Ishikawa (cell line): ENCODE results near the gene PLK2.

Experiments
- CEBPB ChIP-seq: IDR thresholded peaks from 2 replicates; pipeline ENCODE4 v1.6.1; 2012
- CREB1 ChIP-seq: IDR thresholded peaks from 2 replicates; pipeline ENCODE4 v1.6.1; 2012; ENCODE audit warnings: low read depth
- EGR1 ChIP-seq: IDR thresholded peaks from 2 replicates; pipeline ENCODE4 v1.6.1; 2012
- EP300 ChIP-seq: IDR thresholded peaks from 2 replicates; pipeline ENCODE4 v1.6.1; 2012; ENCODE audit warnings: borderline replicate concordance
- FOXM1 ChIP-seq: IDR thresholded peaks from 2 replicates; pipeline ENCODE4 v1.6.1; 2012; ENCODE audit warnings: low read depth, borderline replicate concordance
- NFIC ChIP-seq: IDR thresholded peaks from 2 replicates; pipeline ENCODE4 v1.6.1; 2012
- RAD21 ChIP-seq: IDR thresholded peaks from 2 replicates; pipeline ENCODE4 v1.6.1; 2012; ENCODE audit warnings: low read depth
- REST ChIP-seq: IDR thresholded peaks from 2 replicates; pipeline ENCODE4 v1.6.1; 2012; ENCODE audit warnings: low read depth, mild to moderate bottlenecking
- TAF1 ChIP-seq: IDR thresholded peaks from 2 replicates; pipeline ENCODE4 v1.6.1; 2012; ENCODE audit warnings: low read depth, mild to moderate bottlenecking
- TCF12 ChIP-seq: IDR thresholded peaks from 2 replicates; pipeline ENCODE4 v1.6.1; 2012; ENCODE audit warnings: low read depth
- TEAD4 ChIP-seq: IDR thresholded peaks from 2 replicates; pipeline ENCODE4 v1.6.1; 2012
- YY1 ChIP-seq: IDR thresholded peaks from 2 replicates; pipeline ENCODE4 v1.6.1; 2012; ENCODE audit warnings: low read depth
- ZBTB7A ChIP-seq: IDR thresholded peaks from 2 replicates; pipeline ENCODE4 v1.6.1; 2012; ENCODE audit warnings: low read depth
- TF ChIP-seq, protein P1 (sequence below): IDR thresholded peaks from 2 replicates; pipeline ENCODE4 v1.6.1; 2012
- TF ChIP-seq, protein P2 (sequence below): IDR thresholded peaks from 2 replicates; pipeline ENCODE4 v1.6.1; 2012

PLK2 gene

GRCh38 chr5:58457050-58457449 lies 2.8 kb downstream of the PLK2 start:
- TF ChIP-seq, protein P1, sequence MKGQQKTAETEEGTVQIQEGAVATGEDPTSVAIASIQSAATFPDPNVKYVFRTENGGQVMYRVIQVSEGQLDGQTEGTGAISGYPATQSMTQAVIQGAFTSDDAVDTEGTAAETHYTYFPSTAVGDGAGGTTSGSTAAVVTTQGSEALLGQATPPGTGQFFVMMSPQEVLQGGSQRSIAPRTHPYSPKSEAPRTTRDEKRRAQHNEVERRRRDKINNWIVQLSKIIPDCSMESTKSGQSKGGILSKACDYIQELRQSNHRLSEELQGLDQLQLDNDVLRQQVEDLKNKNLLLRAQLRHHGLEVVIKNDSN, result no peak
- TF ChIP-seq TCF12, result no peak
- TF ChIP-seq EP300, result no peak
- TF ChIP-seq CREB1, result no peak
- TF ChIP-seq TEAD4, result no peak
- TF ChIP-seq RAD21, result no peak

- TF ChIP-seq, protein P1, result no peak
- TF ChIP-seq, protein P2, sequence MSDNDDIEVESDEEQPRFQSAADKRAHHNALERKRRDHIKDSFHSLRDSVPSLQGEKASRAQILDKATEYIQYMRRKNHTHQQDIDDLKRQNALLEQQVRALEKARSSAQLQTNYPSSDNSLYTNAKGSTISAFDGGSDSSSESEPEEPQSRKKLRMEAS, result no peak
- TF ChIP-seq NFIC, result no peak
- no peak for TF ChIP-seq EGR1
- TF ChIP-seq CREB1, result no peak
- TF ChIP-seq RAD21, result no peak
- no peak for TF ChIP-seq EP300
- TF ChIP-seq ZBTB7A, result no peak
- TF ChIP-seq TAF1, result no peak
- no peak for TF ChIP-seq CEBPB
- no peak for TF ChIP-seq TCF12
- TF ChIP-seq TEAD4, result no peak
These were observed 3.4 kb downstream of the PLK2 start for GRCh38 chr5:58456486-58456885.

DNA sequence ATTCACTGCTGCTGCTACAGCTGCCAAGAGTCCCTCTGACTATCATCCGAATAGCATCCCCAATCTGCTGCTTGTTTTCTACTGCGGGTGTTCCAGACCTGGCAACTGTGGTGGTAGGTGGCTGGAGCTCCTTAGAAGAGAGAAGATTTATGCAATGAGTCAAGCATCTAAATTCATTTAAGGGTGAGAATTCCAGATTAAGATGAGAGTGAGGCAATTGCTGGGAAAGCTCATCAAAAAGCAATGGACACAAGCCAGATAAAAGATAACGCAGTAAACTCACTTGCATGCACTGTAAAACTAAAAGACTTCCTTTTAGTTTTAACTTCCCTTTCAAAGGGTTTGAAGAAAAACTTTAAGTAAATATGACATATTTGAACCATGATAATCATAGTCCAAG lies 3.9 kb downstream of the PLK2 start:
- TF ChIP-seq YY1 (no peak), TCF12 (no peak), EP300 (no peak)

- no peak for TF ChIP-seq TEAD4
- TF ChIP-seq, protein P2, result no peak
These were observed 4.4 kb downstream of the PLK2 start for GRCh38 chr5:58455480-58455879.

- no peak for TF ChIP-seq EP300
- no peak for TF ChIP-seq TAF1
- no peak for TF ChIP-seq ZBTB7A
- no peak for TF ChIP-seq YY1
- TF ChIP-seq CEBPB, result no peak
- TF ChIP-seq NFIC, result no peak
- TF ChIP-seq TEAD4, result no peak
- no peak for TF ChIP-seq CREB1
- no peak for TF ChIP-seq FOXM1
- TF ChIP-seq TCF12, result no peak
- no peak for TF ChIP-seq EGR1
- no peak for TF ChIP-seq RAD21
- TF ChIP-seq, protein P2, result no peak
- TF ChIP-seq, protein P1, result no peak
- no peak for TF ChIP-seq REST
These were observed 4.8 kb downstream of the PLK2 start for GRCh38 chr5:58455066-58455465.

DNA sequence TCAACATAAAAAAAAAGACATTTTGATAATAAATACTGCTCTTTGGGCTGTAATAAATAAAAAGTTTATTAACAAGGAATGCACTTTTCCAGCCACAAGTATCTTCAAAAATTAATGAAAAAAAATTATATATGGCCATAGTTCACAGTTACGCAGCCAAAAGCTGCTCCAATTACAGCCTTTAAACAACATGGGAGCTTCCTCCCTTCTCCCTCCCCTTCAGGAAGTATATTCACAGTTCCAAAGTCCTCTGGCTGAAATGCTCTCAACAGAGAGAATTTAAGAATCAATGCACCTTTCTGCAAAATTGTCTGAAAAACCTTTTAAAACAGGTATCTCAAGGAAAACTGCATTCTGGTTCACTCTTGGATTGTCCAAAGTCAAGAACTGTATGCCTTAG lies 5.9 kb downstream of the PLK2 start:
- TF ChIP-seq ZBTB7A (no peak), TCF12 (no peak), TEAD4 (no peak), RAD21 (no peak), CEBPB (no peak)
- TF ChIP-seq, protein P1, result no peak

DNA sequence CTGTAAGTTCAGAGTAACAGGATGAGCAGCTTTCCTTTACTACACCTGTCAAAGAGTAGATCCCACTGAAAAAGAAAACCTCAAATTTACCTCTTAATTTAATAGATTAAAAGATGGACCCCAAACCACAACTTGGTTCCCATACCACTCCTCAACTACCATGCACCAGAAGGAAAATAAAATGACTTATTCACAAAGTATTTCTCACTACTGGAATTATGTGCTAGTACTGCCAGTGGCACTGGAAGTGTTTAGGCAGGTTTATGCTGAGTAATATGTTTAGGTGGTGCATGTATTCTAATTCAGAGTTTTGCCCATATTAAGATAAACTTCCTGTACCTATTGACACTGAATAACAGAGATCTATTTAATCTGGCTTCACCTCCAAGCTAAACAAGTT lies 6.6 kb downstream of the PLK2 start:
- no peak for TF ChIP-seq CEBPB

DNA sequence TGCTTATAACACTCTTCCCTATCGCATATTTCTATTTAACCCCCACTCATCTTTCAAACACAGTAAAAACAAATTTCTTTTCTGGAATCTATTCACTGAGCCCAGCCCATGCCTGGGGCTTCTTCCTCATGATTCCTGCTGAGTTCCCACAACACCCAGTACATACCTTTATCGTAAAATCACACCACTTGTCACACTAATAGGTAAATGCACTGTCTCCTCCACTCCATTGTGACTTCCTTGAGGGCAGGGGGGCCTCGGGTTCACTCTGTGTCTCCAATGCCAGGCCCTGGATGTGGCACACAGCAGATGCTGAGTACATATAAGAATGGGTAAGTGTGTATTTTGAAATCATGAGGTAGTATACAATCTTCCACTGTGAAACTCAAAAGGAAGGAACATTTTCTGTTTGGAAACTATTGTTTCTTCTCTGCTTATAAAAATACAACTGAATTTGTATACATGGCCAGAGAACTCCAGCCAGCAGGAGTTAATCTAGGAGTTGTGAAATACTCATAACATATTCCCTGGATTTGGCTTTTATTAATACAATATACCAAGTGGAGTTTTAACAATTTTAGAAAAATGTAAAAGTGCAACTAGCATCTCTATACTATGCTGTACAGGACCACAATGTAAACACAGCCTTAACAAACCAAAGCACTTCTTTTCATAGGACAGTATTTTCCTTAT lies 7.2 kb downstream of the PLK2 start:
- TF ChIP-seq RAD21, result no peak
- peak; percentile 33 for TF ChIP-seq TEAD4
